OCI-LY3 (cell line): ENCODE data around the gene APOL2.
"Not testable (repeated sequence)": the region's sequence is repeated elsewhere in the genome, so short reads cannot be mapped to it uniquely, and the experiment has no call there.

Source experiments
- H2AFZ ChIP-seq: fragments of 200-600, 300-600 bp; shearing (Covaris generic); 2 replicates; pipeline ENCODE4 v1.6.0; 2014; ENCODE audit warnings: antibody characterized with exemption, low read depth, low read length
- H3K27ac ChIP-seq: fragments of 200-600, 300-600 bp; sonication (generic); 2 replicates; pipeline ENCODE4 v1.5.1; 2014; ENCODE audit warnings: mild to moderate bottlenecking, low read length, moderate library complexity, mixed read lengths
- H3K27me3 ChIP-seq: fragments of 200-600, 300-600 bp; sonication (generic); 2 replicates; pipeline ENCODE4 v1.6.1; 2014; ENCODE audit warnings: low read depth, low read length, mixed read lengths
- H3K36me3 ChIP-seq: fragments of 200-600, 300-600 bp; sonication (generic); replicated peaks from 2 replicates; pipeline ENCODE3; 2014; ENCODE audit warnings: low read depth, low read length, mixed read lengths
- H3K4me1 ChIP-seq: fragments of 300-600, 200-600 bp; sonication (generic); 2 replicates; pipeline ENCODE4 v1.6.1; 2014; ENCODE audit warnings: low read length, mixed read lengths
- H3K4me2 ChIP-seq: fragments of 200-600, 300-600 bp; sonication (generic); 2 replicates; pipeline ENCODE4 v1.6.1; 2014; ENCODE audit warnings: low read length, mixed read lengths
- H3K4me3 ChIP-seq: fragments of 300-600, 200-600 bp; sonication (generic); 2 replicates; pipeline ENCODE4 v1.5.1; 2014; ENCODE audit warnings: antibody characterized with exemption, mild to moderate bottlenecking, low read length, moderate library complexity
- H3K79me2 ChIP-seq: fragments of 300-600, 200-600 bp; shearing (Covaris generic); 2 replicates; pipeline ENCODE4 v1.6.1; 2014; ENCODE audit warnings: mild to moderate bottlenecking, low read length, mixed read lengths
- H3K9ac ChIP-seq: fragments of 300-600, 200-600 bp; shearing (Covaris generic); 2 replicates; pipeline ENCODE4 v1.6.0; 2014; ENCODE audit warnings: mild to moderate bottlenecking, low read length, moderate library complexity
- H3K9me3 ChIP-seq: fragments of 200-600, 300-600 bp; shearing (Covaris generic); 2 replicates; pipeline ENCODE4 v1.6.1; 2014; ENCODE audit warnings: low read length, mixed read lengths; ENCODE audit not compliant: insufficient read depth
- H4K20me1 ChIP-seq: fragments of 200-600, 300-600 bp; sonication (generic); 2 replicates; pipeline ENCODE4 v1.6.1; 2016; ENCODE audit warnings: low read length, mixed read lengths; ENCODE audit not compliant: insufficient read depth
- EZH2phosphoT487 ChIP-seq: fragments of 200-600 bp; shearing (Covaris generic); IDR thresholded peaks from 2 replicates; pipeline ENCODE4 v1.6.1; 2018; ENCODE audit warnings: antibody characterized with exemption, mixed run types, low read depth
- TF ChIP-seq, protein P1 (sequence below): fragments of 200-600, 300-600 bp; sonication (generic); IDR thresholded peaks from 2 replicates; pipeline ENCODE4 v1.5.1; 2014; ENCODE audit warnings: antibody characterized with exemption, low read length, low read depth

APOL2 gene

DNA sequence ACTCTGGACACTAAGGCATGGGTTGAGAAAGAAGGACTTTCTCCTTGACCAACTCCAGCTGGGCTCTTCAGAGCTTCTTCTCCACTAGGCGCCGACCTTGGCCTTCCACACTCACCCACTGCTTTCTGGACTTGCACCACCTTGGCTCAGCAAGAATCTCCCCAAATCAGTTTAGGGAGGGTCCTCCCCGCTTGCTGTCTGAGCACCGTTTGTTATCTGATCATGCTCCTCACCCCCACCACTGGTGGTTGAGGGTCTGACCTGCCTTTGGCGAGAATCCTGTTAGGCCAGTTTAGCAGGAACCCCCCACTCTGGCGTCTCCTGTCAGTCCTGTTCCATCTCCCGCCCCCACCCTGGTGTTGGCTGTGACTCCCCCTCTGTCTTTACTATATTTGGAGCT is 10.4 kb downstream of the APOL2 start:
- peaks cover 17% of the 10 kb centered on the region; the same call in 1 of the 2 replicates for H4K20me1 ChIP-seq
- H3K9me3 ChIP-seq = no peaks in the 10 kb centered on the region
- peaks cover 56% of the 10 kb centered on the region for H3K36me3 ChIP-seq
- H3K4me3 ChIP-seq = no peak overlapping the region
- H3K4me1 ChIP-seq = peaks cover 28% of the 10 kb centered on the region
- no peaks in the 10 kb centered on the region for H3K27me3 ChIP-seq
- H3K4me2 ChIP-seq = no peak overlapping the region
- H3K9ac ChIP-seq = no peak overlapping the region
- no peak overlapping the region for H3K27ac ChIP-seq
- no peak for TF ChIP-seq EZH2phosphoT487
- TF ChIP-seq, protein P1, sequence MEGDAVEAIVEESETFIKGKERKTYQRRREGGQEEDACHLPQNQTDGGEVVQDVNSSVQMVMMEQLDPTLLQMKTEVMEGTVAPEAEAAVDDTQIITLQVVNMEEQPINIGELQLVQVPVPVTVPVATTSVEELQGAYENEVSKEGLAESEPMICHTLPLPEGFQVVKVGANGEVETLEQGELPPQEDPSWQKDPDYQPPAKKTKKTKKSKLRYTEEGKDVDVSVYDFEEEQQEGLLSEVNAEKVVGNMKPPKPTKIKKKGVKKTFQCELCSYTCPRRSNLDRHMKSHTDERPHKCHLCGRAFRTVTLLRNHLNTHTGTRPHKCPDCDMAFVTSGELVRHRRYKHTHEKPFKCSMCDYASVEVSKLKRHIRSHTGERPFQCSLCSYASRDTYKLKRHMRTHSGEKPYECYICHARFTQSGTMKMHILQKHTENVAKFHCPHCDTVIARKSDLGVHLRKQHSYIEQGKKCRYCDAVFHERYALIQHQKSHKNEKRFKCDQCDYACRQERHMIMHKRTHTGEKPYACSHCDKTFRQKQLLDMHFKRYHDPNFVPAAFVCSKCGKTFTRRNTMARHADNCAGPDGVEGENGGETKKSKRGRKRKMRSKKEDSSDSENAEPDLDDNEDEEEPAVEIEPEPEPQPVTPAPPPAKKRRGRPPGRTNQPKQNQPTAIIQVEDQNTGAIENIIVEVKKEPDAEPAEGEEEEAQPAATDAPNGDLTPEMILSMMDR = no peak
- H3K79me2 ChIP-seq = peaks cover 23% of the 10 kb centered on the region
- no peak overlapping the region for H2AFZ ChIP-seq

DNA sequence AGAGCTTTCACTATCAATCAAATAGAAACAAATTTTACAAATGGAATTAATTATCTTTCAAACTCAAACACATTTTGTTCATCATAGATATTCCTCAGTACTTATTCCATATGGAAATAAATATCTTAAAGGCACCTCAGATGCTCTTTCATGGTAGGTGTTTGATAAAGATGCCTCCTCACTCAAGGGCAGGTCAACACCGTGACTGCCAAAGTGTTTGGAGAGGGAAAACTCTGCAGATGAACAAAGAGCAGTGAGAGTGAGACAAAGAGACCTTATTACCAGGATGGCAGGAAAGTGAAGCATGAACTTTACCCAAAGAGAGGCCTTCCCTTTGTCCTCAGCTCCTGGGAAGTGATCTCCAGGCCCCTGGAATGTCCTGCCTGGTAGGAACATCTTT is 11.0 kb downstream of the APOL2 start:
- not testable (repeated sequence) for H3K27ac ChIP-seq, H3K4me3 ChIP-seq, H3K27me3 ChIP-seq, H2AFZ ChIP-seq, H3K9me3 ChIP-seq, H3K4me2 ChIP-seq, H3K9ac ChIP-seq
- peaks cover 52% of the 10 kb centered on the region for H3K36me3 ChIP-seq
- H4K20me1 ChIP-seq = peaks cover 17% of the 10 kb centered on the region; the same call in 1 of the 2 replicates
- peaks cover 17% of the 10 kb centered on the region for H3K79me2 ChIP-seq
- peaks cover 22% of the 10 kb centered on the region for H3K4me1 ChIP-seq

DNA sequence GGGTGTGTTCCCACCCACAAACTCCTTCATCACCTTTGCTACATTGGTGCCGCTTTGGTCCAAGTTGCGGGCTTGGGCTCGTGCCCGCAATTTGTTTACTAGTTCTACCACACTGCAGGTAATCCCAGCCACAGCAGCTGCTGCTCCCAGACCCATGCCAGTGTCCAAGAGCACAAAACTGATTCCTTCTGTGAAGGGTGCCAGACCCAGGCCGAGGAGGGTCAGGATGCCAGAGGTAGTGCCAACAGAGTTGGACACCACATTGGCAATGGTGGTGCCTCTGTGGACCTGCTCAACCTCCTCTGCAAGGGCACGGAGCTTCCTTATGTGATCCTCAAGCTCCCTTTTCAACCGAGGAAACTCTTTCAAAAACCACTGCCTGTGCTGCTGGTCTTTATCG is 11.5 kb downstream of the APOL2 start:
- Histone ChIP-seq H3K4me2 (no peak overlapping the region), H3K79me2 (peaks cover 11% of the 10 kb centered on the region), H3K27me3 (no peaks in the 10 kb centered on the region), H2AFZ (no peak overlapping the region), H3K4me3 (no peak overlapping the region), H3K36me3 (peaks cover 47% of the 10 kb centered on the region), H3K4me1 (peaks cover 16% of the 10 kb centered on the region), H3K9me3 (no peaks in the 10 kb centered on the region), H4K20me1 (peaks cover 17% of the 10 kb centered on the region; the same call in 1 of the 2 replicates), H3K27ac (no peak overlapping the region), H3K9ac (no peak overlapping the region)
- TF ChIP-seq, protein P1 = no peak

DNA sequence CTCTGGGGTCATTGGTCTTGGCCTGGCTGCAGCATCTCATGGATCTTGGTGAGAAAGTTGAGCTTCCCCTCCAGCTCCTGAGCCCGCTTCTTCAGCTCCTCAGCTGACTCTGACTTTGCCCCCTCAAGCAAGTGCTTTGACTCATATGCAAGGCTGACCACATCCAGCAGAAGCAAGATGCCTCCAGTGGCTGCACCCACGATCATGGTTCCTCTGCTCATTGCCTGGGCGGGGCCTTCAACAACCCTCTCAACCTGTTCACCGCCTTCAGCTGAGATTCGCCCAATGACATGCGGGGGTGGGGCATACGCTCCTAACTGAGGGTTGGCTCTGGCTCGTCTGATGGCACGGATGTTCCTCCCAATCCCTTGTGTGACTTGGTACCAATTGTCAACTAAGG is 11.9 kb downstream of the APOL2 start:
- peaks cover 8% of the 10 kb centered on the region; the same call in 1 of the 2 replicates for H3K79me2 ChIP-seq
- peaks cover 17% of the 10 kb centered on the region; the same call in 1 of the 2 replicates for H4K20me1 ChIP-seq
- peaks cover 43% of the 10 kb centered on the region for H3K36me3 ChIP-seq
- H3K4me3 ChIP-seq = no peak overlapping the region
- no peak overlapping the region for H2AFZ ChIP-seq
- peaks cover 12% of the 10 kb centered on the region for H3K4me1 ChIP-seq
- no peaks in the 10 kb centered on the region for H3K27me3 ChIP-seq
- no peak overlapping the region for H3K4me2 ChIP-seq
- H3K9me3 ChIP-seq = no peaks in the 10 kb centered on the region
- H3K9ac ChIP-seq = no peak overlapping the region
- no peak overlapping the region for H3K27ac ChIP-seq
- TF ChIP-seq, protein P1 = no peak
- no peak for TF ChIP-seq EZH2phosphoT487

DNA sequence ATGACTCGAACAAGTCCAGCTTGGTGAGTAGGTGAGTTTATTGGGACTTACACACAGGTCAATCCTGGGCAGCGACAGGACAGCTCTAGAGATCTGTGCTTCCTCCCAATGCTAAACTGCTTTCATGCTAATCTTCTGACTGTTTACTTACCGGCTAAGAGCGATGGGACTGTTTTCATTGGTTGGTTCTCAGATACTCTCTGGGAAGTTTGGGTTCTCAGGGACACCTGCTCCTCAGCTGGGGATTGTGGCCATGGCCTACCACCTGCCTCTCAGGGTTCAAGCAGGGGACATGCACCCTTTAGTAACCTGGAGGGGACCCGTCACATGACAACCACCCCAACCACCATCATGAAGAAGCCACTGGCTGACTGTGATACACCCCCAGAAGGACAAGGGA is 13.1 kb downstream of the APOL2 start:
- Histone ChIP-seq H3K4me1 (peaks cover 9% of the 10 kb centered on the region), H3K36me3 (peaks cover 31% of the 10 kb centered on the region), H3K27me3 (no peaks in the 10 kb centered on the region), H3K9me3 (no peaks in the 10 kb centered on the region), H3K4me3 (no peak overlapping the region), H3K27ac (0 out of 2 replicates have a peak overlapping the region, but pooled peaks have one; percentile 4), H3K4me2 (no peak overlapping the region), H3K9ac (no peak overlapping the region), H3K79me2 (0 out of 2 replicates have a peak, but pooled peaks cover 3% of the 10 kb centered on the region), H4K20me1 (peaks cover 13% of the 10 kb centered on the region; the same call in 1 of the 2 replicates), H2AFZ (no peak overlapping the region)
- no peak for TF ChIP-seq EZH2phosphoT487
- TF ChIP-seq, protein P1 = no peak
